ENCODE results near the gene SPCS3.

The SPCS3 gene

DNA sequence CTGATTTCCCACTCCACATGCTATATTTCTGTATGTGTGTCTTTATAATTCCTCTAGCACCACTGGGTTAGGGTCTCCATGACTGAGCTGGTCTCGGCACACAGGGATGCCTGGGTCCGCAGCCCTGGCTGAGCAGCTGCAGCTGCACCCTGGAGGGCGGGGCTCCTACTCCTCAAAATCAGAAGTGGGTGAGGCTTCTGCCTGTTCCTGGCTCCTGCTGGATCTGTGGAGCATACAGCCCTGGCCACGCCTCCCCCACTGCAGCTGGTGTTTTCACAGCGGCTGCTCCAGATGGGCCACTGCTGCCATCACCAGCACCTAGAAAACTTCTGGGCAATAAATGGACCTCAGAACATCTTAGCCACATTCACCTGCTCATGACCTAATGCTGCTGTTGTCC is 30.9 kb downstream of the SPCS3 start:
- no peak for DNase-seq (ENCODE audit: low read depth)

DNA sequence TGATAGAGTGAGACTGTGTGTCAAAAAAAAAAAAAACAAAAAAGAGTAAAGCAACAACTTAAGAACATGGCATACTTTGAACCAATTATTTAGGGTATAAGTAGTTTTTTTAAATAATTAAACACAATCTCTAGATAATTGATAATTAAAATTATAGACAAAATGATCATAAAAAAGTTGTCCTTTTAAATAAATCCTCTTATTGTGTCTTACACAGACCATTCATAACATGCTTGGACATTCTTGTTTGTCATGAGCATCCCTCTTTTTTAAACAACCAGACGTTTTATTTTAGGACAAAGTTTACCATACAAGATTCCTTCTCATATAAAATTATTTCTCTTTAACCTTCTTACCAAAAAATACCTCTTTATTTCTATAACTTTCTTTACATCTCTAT is 35.1 kb downstream of the SPCS3 start:
- DNase-seq (ENCODE audit: low read depth) = no peak

DNA sequence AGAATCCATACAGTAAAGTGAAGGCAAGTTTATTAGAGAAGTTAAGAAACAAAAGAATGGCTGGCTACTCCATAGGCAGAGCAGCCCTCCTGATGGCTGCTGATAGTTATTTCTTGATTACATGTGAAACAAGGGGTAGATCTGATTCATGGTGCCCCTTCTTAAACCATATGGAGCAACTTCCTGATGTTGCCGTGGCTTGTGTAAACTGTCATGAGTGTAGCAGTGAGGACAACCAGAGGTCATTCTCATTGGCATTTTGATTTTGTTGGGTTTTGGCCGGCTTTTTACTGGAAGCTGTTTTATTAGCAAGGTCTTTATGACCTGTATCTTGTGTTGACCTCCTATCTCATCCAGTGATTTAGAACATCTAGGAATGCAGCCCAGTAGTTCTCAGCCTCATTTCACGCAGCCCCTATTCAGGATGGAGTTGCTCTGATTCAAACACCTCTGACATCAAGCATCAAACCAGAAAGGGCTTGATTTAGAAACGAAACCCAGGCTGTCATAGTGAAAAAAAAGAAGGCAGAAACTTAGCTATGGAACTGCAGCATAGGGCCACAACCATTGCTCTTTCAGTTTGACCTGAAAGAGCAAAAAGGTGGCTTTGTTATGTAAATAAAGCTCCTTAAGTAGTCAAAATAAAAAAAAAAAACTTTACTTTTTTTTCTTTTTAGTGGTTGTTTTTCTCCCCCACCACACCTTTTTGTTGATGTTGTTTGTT is 37.8 kb downstream of the SPCS3 start:
- no peak for DNase-seq (ENCODE audit: low read depth)

DNA sequence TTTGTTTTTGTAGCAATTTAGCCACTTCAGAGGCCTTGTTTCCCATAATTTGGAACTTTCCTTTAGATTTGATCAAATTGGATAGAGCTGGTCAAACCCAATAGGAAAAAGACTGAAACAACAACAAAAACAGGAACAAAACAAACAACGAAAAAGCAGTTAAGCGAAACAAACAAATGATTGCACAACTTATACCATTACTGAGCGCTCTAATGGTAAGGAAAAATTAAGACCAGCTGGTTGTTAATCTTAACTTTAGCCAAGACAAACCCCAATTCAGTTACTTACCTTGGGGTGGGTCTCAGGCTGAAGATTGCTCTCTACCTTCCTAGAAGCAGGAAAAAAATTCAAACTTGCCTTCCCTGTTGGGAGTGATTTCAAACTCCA is 38.3 kb downstream of the SPCS3 start:
- DNase-seq (ENCODE audit: low read depth) = no peak

DNA sequence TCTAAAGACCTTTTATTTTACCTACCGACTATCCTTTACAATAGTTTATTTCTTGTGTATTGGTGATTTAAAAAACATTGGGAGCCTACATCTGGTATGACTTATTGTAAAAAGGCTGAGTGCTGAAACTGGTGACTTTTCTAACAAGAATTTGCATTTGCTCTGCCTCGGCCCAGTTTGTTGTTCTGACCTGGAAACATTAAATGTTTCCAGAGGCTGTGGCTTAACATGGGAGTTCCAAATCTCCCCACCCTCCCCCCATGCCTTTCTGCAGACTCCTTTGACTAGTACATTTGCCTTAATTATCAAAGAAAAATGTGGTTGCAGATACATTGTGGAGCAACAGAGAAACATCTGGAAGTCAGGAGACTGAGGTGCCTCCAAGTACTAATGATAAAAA is 39.8 kb downstream of the SPCS3 start:
- DNase-seq (ENCODE audit: low read depth) = no peak

DNA sequence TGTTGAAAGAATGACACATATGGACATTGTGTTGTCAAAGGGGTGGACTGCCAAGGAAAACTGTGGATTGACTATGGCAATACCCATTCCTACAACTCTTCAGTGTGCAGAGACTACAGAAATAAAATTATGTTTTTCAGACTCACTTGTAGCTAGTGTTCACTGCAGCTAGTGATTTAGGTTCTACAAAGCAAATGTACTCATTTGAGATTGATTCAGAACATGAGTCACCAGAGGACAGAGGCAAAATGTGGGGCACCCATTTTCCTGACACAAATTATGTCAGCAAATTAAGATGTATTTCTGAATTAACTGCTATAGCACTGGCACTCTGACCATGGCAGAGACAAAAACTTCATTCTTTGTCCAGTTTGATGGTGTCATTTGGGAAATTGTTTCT is 40.7 kb downstream of the SPCS3 start:
- no peak for DNase-seq (ENCODE audit: low read depth)

DNA sequence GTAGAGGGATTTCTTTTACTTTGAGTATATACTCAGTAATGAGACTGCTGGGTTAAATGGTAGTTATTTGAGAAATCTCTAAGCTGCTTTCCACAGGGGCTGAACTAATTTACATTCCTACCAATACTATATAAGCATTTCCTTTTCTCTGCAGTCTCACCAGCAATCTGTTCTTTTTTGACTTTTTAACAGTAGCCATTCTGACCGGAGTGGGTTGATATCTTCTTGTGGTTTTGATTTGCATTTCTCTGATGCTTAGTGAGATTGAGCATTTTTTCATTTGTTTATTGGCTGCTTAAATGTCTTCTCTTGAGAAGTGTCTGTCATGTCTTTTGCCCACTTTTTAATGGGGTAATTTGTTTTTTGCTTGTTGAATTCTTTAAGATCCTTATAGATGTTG is 43.3 kb downstream of the SPCS3 start:
- DNase-seq (ENCODE audit: low read depth) = no peak

DNA sequence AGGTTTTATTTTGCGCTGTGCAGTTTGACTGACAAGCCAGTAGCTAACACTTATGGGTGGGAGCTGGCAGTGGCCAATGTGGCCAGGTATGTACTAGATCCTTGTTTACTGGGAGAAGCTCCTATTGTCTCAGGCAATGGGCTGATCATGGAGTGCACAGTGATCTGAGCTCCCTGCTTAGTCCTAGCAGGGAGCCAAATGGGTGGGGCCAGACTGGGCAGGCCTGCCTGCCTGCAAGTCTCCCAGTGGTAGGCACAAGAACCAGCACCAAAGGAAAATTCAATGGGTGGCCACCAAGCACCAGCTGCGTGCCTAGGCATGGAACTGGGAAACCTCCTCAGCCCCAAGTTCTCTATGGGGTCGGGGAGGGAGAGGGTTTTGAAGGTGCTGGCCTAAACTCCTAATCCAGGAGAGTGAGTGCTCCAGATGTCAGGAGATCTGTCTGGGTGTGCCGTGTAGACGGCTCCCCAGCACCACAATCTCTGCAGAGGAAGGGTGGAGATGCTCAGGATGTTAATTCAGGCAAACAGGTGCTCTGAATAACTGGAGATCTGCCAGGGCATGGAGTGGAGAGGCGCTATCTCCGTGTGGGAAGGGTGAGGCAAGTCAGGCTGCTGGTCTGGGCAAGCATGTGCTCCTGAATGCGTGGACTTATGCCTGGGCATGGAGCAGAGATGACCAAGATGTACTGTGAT is 48.2 kb downstream of the SPCS3 start:
- no peak for DNase-seq (ENCODE audit: low read depth)

DNA sequence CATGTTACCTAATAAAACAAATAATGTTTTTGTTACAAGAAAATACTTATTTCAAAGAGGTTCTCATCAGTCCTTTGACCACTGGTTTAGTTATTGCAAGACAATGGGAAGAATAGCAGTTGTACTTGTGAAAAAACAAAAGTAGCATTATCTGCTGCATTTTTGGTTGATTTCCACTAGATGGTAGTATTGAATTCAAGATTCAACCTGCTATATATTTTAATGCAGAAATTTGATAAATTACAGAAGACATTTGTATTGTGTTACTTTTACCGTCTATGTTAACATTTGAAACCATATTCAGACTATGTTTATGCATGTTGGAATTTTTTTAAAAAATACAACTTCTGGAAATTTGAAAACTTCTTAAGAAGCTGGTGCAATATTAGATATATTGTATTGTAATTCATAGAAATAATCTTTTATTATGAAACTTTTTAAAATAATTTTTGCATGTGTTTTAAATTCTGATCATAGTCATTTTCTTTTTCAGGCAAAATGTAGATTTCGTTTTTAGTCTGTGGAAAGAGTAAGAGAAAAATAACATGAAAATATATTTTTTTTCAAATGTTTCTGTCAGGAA is 56.4 kb downstream of the SPCS3 start:
- DNase-seq (ENCODE audit: low read depth) = no peak

DNA sequence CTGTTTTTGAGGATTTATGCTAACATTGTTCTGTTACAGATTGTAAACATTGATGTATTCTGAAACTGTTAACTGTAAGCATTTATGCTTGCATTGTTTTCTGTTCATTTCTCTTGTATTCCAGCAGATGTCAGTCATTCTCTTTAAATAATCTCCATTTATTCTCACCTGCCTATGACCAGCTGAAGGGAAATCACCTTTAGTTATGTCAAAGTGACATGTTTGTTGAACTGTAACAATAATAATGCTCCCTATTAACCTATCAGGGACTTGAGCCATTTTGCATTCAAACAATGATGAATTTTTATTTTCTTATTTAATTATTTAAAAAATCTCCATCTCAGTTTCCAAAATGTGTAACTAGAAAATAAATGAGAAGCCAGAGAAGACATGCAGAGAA is 58.0 kb downstream of the SPCS3 start:
- DNase-seq (ENCODE audit: low read depth) = no peak

DNA sequence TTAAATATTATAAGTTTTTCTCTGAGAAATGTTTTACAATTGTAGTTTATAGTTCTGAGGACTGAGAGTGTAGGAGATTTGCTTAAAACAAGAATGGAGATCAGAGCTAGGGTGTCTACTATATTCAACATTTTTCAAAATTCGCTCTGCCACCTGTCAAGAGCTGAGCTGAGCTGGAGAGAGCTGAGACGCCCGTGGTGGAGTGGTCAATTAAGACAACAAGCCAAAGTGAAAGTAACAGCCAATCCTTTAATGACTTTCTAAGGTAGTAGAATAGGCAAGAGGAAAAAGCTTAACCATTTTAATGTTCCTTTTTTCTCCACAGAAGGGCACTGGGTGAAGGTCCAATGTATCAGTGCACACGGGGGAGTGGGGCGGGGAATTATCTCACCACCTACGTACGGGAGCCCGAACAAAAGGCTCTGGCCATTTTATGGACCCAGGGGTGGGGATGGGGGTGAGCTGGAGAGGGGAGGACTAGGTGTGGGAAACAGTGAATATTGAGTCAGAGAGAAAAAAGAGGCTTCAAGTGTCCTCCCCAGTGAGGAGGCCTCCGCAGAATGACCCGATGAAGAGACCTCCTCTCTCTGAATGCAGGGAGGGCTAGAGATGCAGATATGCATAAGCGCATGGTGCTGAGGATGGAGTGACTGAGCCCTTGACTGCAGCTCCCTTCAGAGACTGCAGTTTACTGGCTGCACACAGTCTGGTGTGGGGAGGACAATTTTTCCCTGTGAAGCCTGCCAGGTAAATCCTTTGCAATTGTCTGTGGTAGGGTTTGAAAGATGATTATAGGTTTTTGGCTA is 60.8 kb downstream of the SPCS3 start:
- DNase-seq (ENCODE audit: low read depth) = no peak
